H9 (cell line): ENCODE results near the gene PHAF1. TPM values are rescaled to one million over a fixed set of nuclear protein-coding genes. Genes with fewer than 3 reads are reported as not detected.

Source experiments
- DNase-seq: peaks from one replicate; pipeline ENCODE4 v3.0.0-alpha.2; 2017
- H2AFZ ChIP-seq: one replicate; pipeline ENCODE4 v1.6.1; 2013; ENCODE audit warnings: mild to moderate bottlenecking, low read length, control low read depth, moderate library complexity
- H2AK5ac ChIP-seq: 2 replicates; pipeline ENCODE4 v1.6.1; 2013; ENCODE audit warnings: low read length, control low read depth, mixed read lengths; ENCODE audit not compliant: insufficient read length
- H2BK120ac ChIP-seq: one replicate; pipeline ENCODE4 v1.6.1; 2013; ENCODE audit warnings: low read depth, mild to moderate bottlenecking, low read length, control low read depth, inconsistent platforms; ENCODE audit not compliant: poor library complexity, severe bottlenecking
- H2BK12ac ChIP-seq: 2 replicates; pipeline ENCODE4 v1.6.1; 2013; ENCODE audit warnings: low read length, control low read depth, mixed read lengths, low read depth; ENCODE audit not compliant: insufficient read length
- H2BK15ac ChIP-seq: 2 replicates; pipeline ENCODE4 v1.6.1; 2013; ENCODE audit warnings: low read depth, low read length, control low read depth
- H2BK20ac ChIP-seq: one replicate; pipeline ENCODE4 v1.6.1; 2013; ENCODE audit warnings: low read depth, mild to moderate bottlenecking, low read length, control low read depth, inconsistent platforms; ENCODE audit not compliant: poor library complexity, severe bottlenecking
- H2BK5ac ChIP-seq: 2 replicates; pipeline ENCODE4 v1.6.1; 2013; ENCODE audit warnings: low read length, control low read depth, mixed read lengths; ENCODE audit not compliant: insufficient read length
- H3K14ac ChIP-seq: 2 replicates; pipeline ENCODE4 v1.6.1; 2013; ENCODE audit warnings: low read length, control low read depth; ENCODE audit not compliant: insufficient read depth
- H3K18ac ChIP-seq: 2 replicates; pipeline ENCODE4 v1.6.1; 2013; ENCODE audit warnings: low read depth, mild to moderate bottlenecking, mixed read lengths, low read length, control low read depth; ENCODE audit not compliant: insufficient read length
- H3K23ac ChIP-seq: 2 replicates; pipeline ENCODE4 v1.6.1; 2013; ENCODE audit warnings: low read length, control low read depth, mixed read lengths, low read depth; ENCODE audit not compliant: insufficient read length
- H3K23me2 ChIP-seq: 2 replicates; pipeline ENCODE4 v1.6.1; 2013; ENCODE audit warnings: low read depth, mild to moderate bottlenecking, mixed read lengths, low read length, control low read depth; ENCODE audit not compliant: insufficient read length, poor library complexity, severe bottlenecking
- H3K27ac ChIP-seq: 2 replicates; pipeline ENCODE4 v1.5.1; 2013; ENCODE audit warnings: low read length, control low read depth, mixed read lengths, low read depth; ENCODE audit not compliant: insufficient read length
- H3K27me3 ChIP-seq: 2 replicates; pipeline ENCODE4 v1.6.1; 2013; ENCODE audit warnings: low read length, control low read depth, inconsistent platforms; ENCODE audit not compliant: insufficient read depth
- H3K4ac ChIP-seq: 2 replicates; pipeline ENCODE4 v1.6.1; 2013; ENCODE audit warnings: low read depth, mild to moderate bottlenecking, control low read depth, inconsistent platforms, low read length, moderate library complexity
- H3K4me1 ChIP-seq: 2 replicates; pipeline ENCODE4 v1.6.1; 2013; ENCODE audit warnings: low read length, control low read depth, inconsistent platforms; ENCODE audit not compliant: insufficient read depth
- H3K4me2 ChIP-seq: 2 replicates; pipeline ENCODE4 v1.6.1; 2013; ENCODE audit warnings: low read length, control low read depth, mixed read lengths; ENCODE audit not compliant: insufficient read length, insufficient read depth
- H3K56ac ChIP-seq: 2 replicates; pipeline ENCODE4 v1.6.1; 2013; ENCODE audit warnings: low read depth, mild to moderate bottlenecking, mixed read lengths, low read length, control low read depth; ENCODE audit not compliant: insufficient read length
- H3K79me1 ChIP-seq: 2 replicates; pipeline ENCODE4 v1.6.1; 2013; ENCODE audit warnings: low read depth, mild to moderate bottlenecking, moderate library complexity, low read length, control low read depth, inconsistent platforms; ENCODE audit not compliant: insufficient read depth, poor library complexity, severe bottlenecking
- H3K79me2 ChIP-seq: 2 replicates; pipeline ENCODE4 v1.6.1; 2013; ENCODE audit warnings: low read length, control low read depth, inconsistent platforms; ENCODE audit not compliant: insufficient read depth
- H3K9ac ChIP-seq: 2 replicates; pipeline ENCODE4 v1.6.1; 2013; ENCODE audit warnings: low read length, control low read depth, mixed read lengths; ENCODE audit not compliant: insufficient read length; ENCODE audit errors: extremely low read depth
- H3K9me3 ChIP-seq: one replicate; pipeline ENCODE4 v1.6.1; 2013; ENCODE audit warnings: low read depth, low read length, inconsistent platforms; ENCODE audit not compliant: control insufficient read depth
- H3T11ph ChIP-seq: one replicate; pipeline ENCODE4 v1.6.1; 2013; ENCODE audit warnings: mild to moderate bottlenecking, low read length, control low read depth, inconsistent platforms
- H4K20me1 ChIP-seq: one replicate; pipeline ENCODE4 v1.6.1; 2013; ENCODE audit not compliant: control insufficient read depth, insufficient read length, insufficient read depth
- H4K5ac ChIP-seq: 2 replicates; pipeline ENCODE4 v1.6.1; 2013; ENCODE audit warnings: low read depth, mild to moderate bottlenecking, mixed read lengths, low read length, control low read depth; ENCODE audit not compliant: insufficient read length
- H4K8ac ChIP-seq: replicated peaks from 2 replicates; pipeline ENCODE4 v1.6.1; 2013; ENCODE audit warnings: low read length, control low read depth, mixed read lengths, low read depth; ENCODE audit not compliant: insufficient read length
- H4K91ac ChIP-seq: 2 replicates; pipeline ENCODE4 v1.6.1; 2013; ENCODE audit warnings: low read depth, mild to moderate bottlenecking, moderate library complexity, mixed read lengths, low read length, control low read depth; ENCODE audit not compliant: insufficient read length
- H3K27ac Mint-ChIP-seq, 3 experiments: 2 replicates in 2 of 3; 3 replicates in 1 of 3; pipeline ENCODE4 v1.8.0; 2020 to 2021; ENCODE audit warnings: mixed read lengths in 3 of 3, mild to moderate bottlenecking in 1 of 3, moderate library complexity in 1 of 3
- H3K27me3 Mint-ChIP-seq: 2 replicates; pipeline ENCODE4 v1.8.0; 2021; ENCODE audit warnings: low read depth, mild to moderate bottlenecking, moderate library complexity, mixed read lengths
- H3K36me3 Mint-ChIP-seq, 3 experiments: 2 replicates in 2 of 3; 3 replicates in 1 of 3; pipeline ENCODE4 v1.8.0; 2020 to 2021; ENCODE audit warnings: low read depth in 3 of 3, mixed read lengths in 3 of 3; ENCODE audit not compliant: insufficient read depth in 1 of 3
- H3K4me1 Mint-ChIP-seq, 2 experiments: 2 replicates each; pipeline ENCODE4 v1.8.0; 2020; ENCODE audit warnings: mixed read lengths in 2 of 2
- H3K4me3 Mint-ChIP-seq, 2 experiments: 2 replicates in 1 of 2; 3 replicates in 1 of 2; pipeline ENCODE4 v1.8.0; 2020 to 2021; ENCODE audit warnings: mild to moderate bottlenecking in 2 of 2, mixed read lengths in 2 of 2, moderate library complexity in 1 of 2
- H3K9me3 Mint-ChIP-seq, 2 experiments: 2 replicates in 1 of 2; 3 replicates in 1 of 2; pipeline ENCODE4 v1.8.0; 2020; ENCODE audit warnings: mild to moderate bottlenecking in 2 of 2, mixed read lengths in 2 of 2, moderate library complexity in 1 of 2
- CTCF ChIP-seq: fragments of 200-600 bp; sonication (generic); conservative IDR thresholded peaks from 3 replicates; pipeline ENCODE4 v1.8.0; 2021; ENCODE audit warnings: antibody characterized with exemption, mild to moderate bottlenecking
- WGBS: extraction: QIAGEN DNeasy Blood & Tissue Kit; methylation state at CpG from one replicate; pipeline ENCODE4 v1.1.7; 2013; ENCODE audit warnings: missing lambda C conversion rate, low lambda C conversion rate, mixed read lengths; ENCODE audit not compliant: insufficient read length; ENCODE audit errors: extremely low coverage; 5-methylcytosine and 5-hydroxymethylcytosine counted together
- total RNA-seq: library from RNA; stranded (reverse); gene quantifications from 2 replicates; pipeline ENCODE4 v1.2.1, GENCODE V29; 2021

The PHAF1 gene
- total RNA-seq, 1 experiment from 2014 or later = 18.8 TPM

- H3K36me3 Mint-ChIP-seq = no peaks in the 10 kb centered on the region
- WGBS = no CpG with 5 or more reads among the region's 59 CpGs
- Histone ChIP-seq H2BK15ac (no peak overlapping the region), H4K20me1 (no peaks in the 10 kb centered on the region), H2BK20ac (no peak overlapping the region), H2AK5ac (no peak overlapping the region), H3K27me3 (peaks cover 4% of the 10 kb centered on the region; the same call in 1 of the 2 replicates), H3K23ac (no peak overlapping the region), H3K9ac (no peak overlapping the region), H3K14ac (no peak overlapping the region), H3K4ac (no peak overlapping the region), H3K18ac (no peak overlapping the region), H2BK5ac (no peak overlapping the region), H2AFZ (no peak overlapping the region), H4K8ac (no peak overlapping the region), H3T11ph (no peak overlapping the region), H3K79me2 (no peaks in the 10 kb centered on the region), H3K56ac (no peak overlapping the region), H2BK120ac (no peak overlapping the region), H3K9me3 (no peaks in the 10 kb centered on the region), H4K91ac (no peak overlapping the region), H3K79me1 (no peaks in the 10 kb centered on the region), H2BK12ac (no peak overlapping the region), H3K4me2 (peak overlapping the region; percentile 72), H3K23me2 (peaks cover 12% of the 10 kb centered on the region), H4K5ac (no peak overlapping the region), H3K4me1 (peaks cover 6% of the 10 kb centered on the region; the same call in 1 of the 2 replicates), H3K27ac (no peak overlapping the region)
- peaks cover 12 to 14% of the 10 kb centered on the region in 2 experiments for H3K4me1 Mint-ChIP-seq
- H3K27ac Mint-ChIP-seq = no peak overlapping the region
- peaks cover 29% of the 10 kb centered on the region for H3K27me3 Mint-ChIP-seq
- H3K4me3 Mint-ChIP-seq = peak overlapping the region; percentile 63 to 73; a peak in 4 of 5 replicates
- H3K9me3 Mint-ChIP-seq = no peaks in the 10 kb centered on the region; a peak in 1 of 5 replicates
- DNase-seq = no peak
- TF ChIP-seq CTCF = no peak
Measured at GRCh38 chr16:67184453-67184994, 74.8 kb downstream of the PHAF1 start.
